Gastroesophageal sphincter (tissue), 4 donors: ENCODE data around the gene PCSK4. TPM values are rescaled to one million over a fixed set of nuclear protein-coding genes. Genes with fewer than 3 reads are reported as not detected.

Experiments
- ATAC-seq: fragments of 150-250 bp; one replicate; pipeline ENCODE4 v1.9.1; 2016; ENCODE audit warnings: mild to moderate bottlenecking, moderate library complexity
- H3K27ac ChIP-seq, 4 donors: fragments of 200-600 bp; sonication (generic) in 3 of 4; 1 replicate in 3 of 4; 2 replicates in 1 of 4; pipeline ENCODE4 v1.5.1; 2016 to 2019
- H3K27me3 ChIP-seq: fragments of 200-600 bp; sonication (generic); one replicate; pipeline ENCODE4 v1.5.1; 2019
- H3K36me3 ChIP-seq, 2 donors: fragments of 200-600 bp; sonication (generic); one replicate each; pipeline ENCODE4 v1.5.1; 2019; ENCODE audit warnings: control low read depth in 1 of 2
- H3K4me1 ChIP-seq, 3 donors: fragments of 200-600 bp; sonication (generic); 1 replicate in 2 of 3; 2 replicates in 1 of 3; pipeline ENCODE4 v1.5.1; 2016 to 2019; ENCODE audit warnings: control low read depth in 2 of 3
- H3K4me3 ChIP-seq, 2 donors: fragments of 200-600 bp; sonication (generic); one replicate each; pipeline ENCODE4 v1.5.1; 2019; ENCODE audit warnings: mild to moderate bottlenecking in 1 of 2, moderate library complexity in 1 of 2
- H3K9me3 ChIP-seq, 3 donors: fragments of 200-600 bp; sonication (generic); one replicate each; pipeline ENCODE4 v1.5.1; 2017 to 2019; ENCODE audit warnings: control low read depth in 2 of 3
- EP300 ChIP-seq: sonication (generic); formaldehyde crosslinking; IDR thresholded peaks from one replicate; pipeline ENCODE4 v1.6.1; 2017; ENCODE audit warnings: antibody characterized with exemption, mild to moderate bottlenecking
- POLR2A ChIP-seq, 2 donors: fragments of 450-650 bp; IDR thresholded peaks; one replicate each; pipeline ENCODE4 v1.6.1; 2017; ENCODE audit warnings: antibody characterized with exemption in 2 of 2, mild to moderate bottlenecking in 2 of 2, moderate library complexity in 1 of 2
- POLR2AphosphoS5 ChIP-seq: sonication (generic); formaldehyde crosslinking; IDR thresholded peaks from one replicate; pipeline ENCODE4 v1.6.1; 2017; ENCODE audit warnings: antibody characterized with exemption
- WGBS, 2 donors: methylation state at CpG; one replicate each; pipeline ENCODE4 v1.1.5; 2018; ENCODE audit warnings: low coverage in 1 of 2; 5-methylcytosine and 5-hydroxymethylcytosine counted together
- total RNA-seq, 4 donors: library from RNA; depleted of rRNA; stranded (reverse); fragments of >200 nt; gene quantifications; one replicate each; pipeline ENCODE4 v1.1.0, GENCODE V29; 2016
- TF ChIP-seq, protein P1 (sequence below), 4 experiments: fragments of 200-600 bp in 2 of 4; fragments of 450-650 bp in 2 of 4; sonication (generic) in 1 of 4; IDR thresholded peaks; one replicate each; pipeline ENCODE4 v1.5.1; 2017 to 2019; ENCODE audit warnings: antibody characterized with exemption in 4 of 4, mild to moderate bottlenecking in 2 of 4, moderate library complexity in 2 of 4

Gene PCSK4
- total RNA-seq, 4 donors from 2014 or later: 0.94 to 2.2 (median 2.0) TPM

DNA sequence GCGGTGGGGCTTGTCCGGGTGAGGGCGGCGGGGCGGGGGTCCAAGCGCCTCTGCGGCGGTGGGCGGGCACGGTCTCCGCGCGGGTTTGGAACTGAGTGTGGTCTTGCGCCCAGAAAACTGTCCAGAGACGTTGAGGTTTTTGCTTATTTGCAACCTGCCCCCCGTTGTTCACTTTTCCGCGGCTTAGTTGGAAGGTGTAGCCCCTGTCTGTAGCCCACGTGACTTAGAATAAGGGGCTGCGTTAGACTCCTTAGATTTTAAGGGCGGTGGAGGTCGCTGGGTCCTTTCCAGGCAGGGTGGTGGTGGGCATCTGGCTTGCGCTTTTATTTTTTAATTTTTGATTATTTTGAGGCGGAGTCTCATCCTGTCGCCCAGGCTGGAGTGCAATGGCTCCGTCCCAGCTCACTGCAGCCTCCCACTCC is 51.2 kb downstream of the PCSK4 start:
- peak overlapping the region; percentile 75 to 92 for H3K4me3 ChIP-seq
- WGBS, 2 donors: 0 to 2% methylated on average over 7 to 8 of the region's 26 CpGs
- peak overlapping the region; percentile 54 to 90 (median 88) for H3K27ac ChIP-seq
- ATAC-seq: no peak
- H3K27me3 ChIP-seq: no peaks in the 10 kb centered on the region
- peaks cover 0 to 31% (median 8%) of the 10 kb centered on the region in 3 donors for H3K4me1 ChIP-seq
- H3K9me3 ChIP-seq: no peaks in the 10 kb centered on the region
- TF ChIP-seq POLR2AphosphoS5: no peak
- no peak for TF ChIP-seq POLR2A (IDR thresholded peaks at IDR 0.05)
- no peak for TF ChIP-seq EP300
- peaks cover 0 to 68% of the 10 kb centered on the region in 2 donors for H3K36me3 ChIP-seq

DNA sequence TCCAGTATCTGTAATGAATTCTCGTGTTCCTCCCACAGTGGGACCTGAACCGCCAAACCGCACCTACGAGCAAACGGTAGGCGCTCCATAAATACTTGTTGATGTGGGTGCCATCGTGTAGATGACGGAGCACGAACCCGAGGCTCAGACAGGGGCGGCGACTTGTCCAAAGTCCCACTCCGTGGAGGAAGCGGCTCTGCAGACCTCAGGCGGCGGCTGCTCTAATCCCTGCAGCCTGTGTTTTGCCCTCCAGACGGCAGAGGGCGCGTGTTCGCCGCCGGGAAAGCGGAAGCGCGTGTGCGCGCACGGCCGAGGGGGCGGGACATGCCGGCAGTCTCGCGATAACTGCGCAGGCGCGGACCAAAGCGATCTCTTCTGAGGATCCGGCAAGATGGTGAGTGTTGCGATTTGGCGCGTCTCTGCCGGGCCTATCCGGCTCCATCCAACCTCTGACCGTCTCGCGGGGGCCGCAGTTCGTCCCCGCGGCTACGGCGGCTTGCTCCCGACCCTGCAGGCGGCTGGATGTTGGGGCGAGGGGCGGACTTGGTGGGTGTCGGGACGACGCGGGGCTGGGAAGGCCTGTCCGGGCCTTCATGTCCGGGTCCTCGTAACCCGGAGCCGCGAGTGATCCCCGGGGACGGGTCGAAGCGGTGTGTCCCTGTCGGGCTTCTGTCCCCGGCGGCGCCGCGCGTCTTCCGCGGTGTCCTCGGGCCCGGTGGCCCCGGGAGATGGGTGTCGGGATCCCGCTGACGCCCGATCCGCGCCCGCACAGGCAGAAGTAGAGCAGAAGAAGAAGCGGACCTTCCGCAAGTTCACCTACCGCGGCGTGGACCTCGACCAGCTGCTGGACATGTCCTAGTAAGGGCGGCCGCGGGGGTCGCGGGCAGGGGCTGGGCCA is 51.9 kb downstream of the PCSK4 start, which contains the start of gene RPS15:
TSS of gene RPS15 (plus strand) at position 362 of the 898 bp plus-strand sequence. CDS start at position 392, 30 bp downstream.
- WGBS, 2 donors: no CpG with 5 or more reads among the region's 100 CpGs
- H3K36me3 ChIP-seq: peaks cover 0 to 73% of the 10 kb centered on the region in 2 donors

DNA sequence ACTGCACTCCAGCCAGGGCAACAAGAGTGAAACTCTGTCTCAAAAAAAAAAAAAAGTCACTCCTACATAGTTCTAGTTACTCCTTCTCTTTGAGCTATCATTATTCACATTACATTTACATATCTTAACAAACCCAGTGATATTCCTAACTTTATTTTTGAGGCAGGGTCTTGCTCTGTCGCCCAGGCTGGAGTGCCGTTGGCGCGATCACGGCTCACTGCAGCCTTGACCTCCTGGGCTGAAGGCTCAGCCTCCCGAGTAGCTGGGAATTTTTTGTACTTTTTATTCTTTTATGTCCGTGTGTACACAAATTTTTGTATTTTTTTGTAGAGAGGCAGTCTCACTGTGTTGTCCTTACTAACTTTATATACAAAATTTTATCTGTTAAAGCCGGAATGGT is 52.5 kb downstream of the PCSK4 start:
- H3K27ac ChIP-seq: peak overlapping the region in 1 of 4 donors; percentile 87
- peak overlapping the region in 1 of 2 donors; percentile 92 for H3K4me3 ChIP-seq
- 41 to 71% methylated on average over 7 to 8 of the region's 8 CpGs for WGBS, 2 donors
- H3K4me1 ChIP-seq: peaks cover 0 to 31% (median 8%) of the 10 kb centered on the region in 3 donors
- H3K27me3 ChIP-seq: no peaks in the 10 kb centered on the region
- H3K36me3 ChIP-seq: peaks cover 0 to 73% of the 10 kb centered on the region in 2 donors
- ATAC-seq: no peak
- no peaks in the 10 kb centered on the region for H3K9me3 ChIP-seq
- no peak for TF ChIP-seq POLR2AphosphoS5
- no peak for TF ChIP-seq POLR2A (IDR thresholded peaks at IDR 0.05)
- no peak for TF ChIP-seq EP300
- TF ChIP-seq, protein P1, sequence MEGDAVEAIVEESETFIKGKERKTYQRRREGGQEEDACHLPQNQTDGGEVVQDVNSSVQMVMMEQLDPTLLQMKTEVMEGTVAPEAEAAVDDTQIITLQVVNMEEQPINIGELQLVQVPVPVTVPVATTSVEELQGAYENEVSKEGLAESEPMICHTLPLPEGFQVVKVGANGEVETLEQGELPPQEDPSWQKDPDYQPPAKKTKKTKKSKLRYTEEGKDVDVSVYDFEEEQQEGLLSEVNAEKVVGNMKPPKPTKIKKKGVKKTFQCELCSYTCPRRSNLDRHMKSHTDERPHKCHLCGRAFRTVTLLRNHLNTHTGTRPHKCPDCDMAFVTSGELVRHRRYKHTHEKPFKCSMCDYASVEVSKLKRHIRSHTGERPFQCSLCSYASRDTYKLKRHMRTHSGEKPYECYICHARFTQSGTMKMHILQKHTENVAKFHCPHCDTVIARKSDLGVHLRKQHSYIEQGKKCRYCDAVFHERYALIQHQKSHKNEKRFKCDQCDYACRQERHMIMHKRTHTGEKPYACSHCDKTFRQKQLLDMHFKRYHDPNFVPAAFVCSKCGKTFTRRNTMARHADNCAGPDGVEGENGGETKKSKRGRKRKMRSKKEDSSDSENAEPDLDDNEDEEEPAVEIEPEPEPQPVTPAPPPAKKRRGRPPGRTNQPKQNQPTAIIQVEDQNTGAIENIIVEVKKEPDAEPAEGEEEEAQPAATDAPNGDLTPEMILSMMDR (IDR thresholded peaks at IDR 0.05): no peak

More for the DNA sequence above, 51.9 kb downstream of the PCSK4 start, which contains the start of gene RPS15:
- no peaks in the 10 kb centered on the region for H3K9me3 ChIP-seq
- H3K27ac ChIP-seq: peak within 1 kb of the TSS; percentile 54 to 90 (median 88)
- ATAC-seq: peak; percentile 93
- H3K4me3 ChIP-seq: peak within 1 kb of the TSS; percentile 75 to 92
- TF ChIP-seq POLR2AphosphoS5 (peak; percentile 97), POLR2A (IDR thresholded peaks at IDR 0.05) (peak; percentile 89 to 93), EP300 (no peak)
- TF ChIP-seq, protein P1 (IDR thresholded peaks at IDR 0.05): peak in 3 of 4 experiments; percentile 94 to 98 (median 94)
- H3K4me1 ChIP-seq: peaks cover 0 to 31% (median 8%) of the 10 kb centered on the region in 3 donors
- H3K27me3 ChIP-seq: no peaks in the 10 kb centered on the region

DNA sequence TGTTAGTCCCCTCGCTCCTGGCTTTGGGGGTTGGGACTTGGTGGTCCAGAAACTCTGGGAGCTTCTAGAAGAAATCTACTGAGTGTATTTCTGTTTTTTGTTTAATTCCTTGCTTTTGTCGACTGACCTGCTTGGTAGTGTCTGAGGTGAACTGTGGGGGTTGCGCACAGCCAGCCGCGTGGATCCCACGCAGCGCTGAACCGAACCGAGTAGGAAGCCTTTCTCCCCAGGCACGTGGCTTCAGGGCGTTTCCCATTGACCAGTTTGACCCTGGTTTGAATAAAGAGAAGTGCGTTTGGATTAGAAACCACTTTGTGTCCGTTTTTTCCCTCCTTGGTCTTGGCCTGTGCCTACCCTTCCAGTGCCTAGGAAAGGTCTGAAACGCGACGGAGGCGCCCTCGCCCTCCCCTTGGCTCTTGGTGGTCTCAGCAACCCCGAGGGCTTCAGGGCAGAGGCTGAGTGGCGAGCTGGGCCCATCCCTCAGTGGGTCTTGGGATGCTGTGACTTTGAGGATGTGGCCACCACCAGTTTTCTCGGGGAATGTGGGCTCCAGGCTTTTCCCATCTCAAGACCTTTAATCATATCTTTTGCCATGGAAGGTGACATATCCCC is 54.7 kb downstream of the PCSK4 start:
- 50 to 90% methylated on average over 3 to 7 of the region's 21 CpGs for WGBS, 2 donors
- peaks cover 0 to 24% (median 8%) of the 10 kb centered on the region in 3 donors for H3K4me1 ChIP-seq
- peaks cover 0 to 73% of the 10 kb centered on the region in 2 donors for H3K36me3 ChIP-seq
- ATAC-seq: no peak
- H3K27ac ChIP-seq: no peak overlapping the region
- H3K4me3 ChIP-seq: no peak overlapping the region
- H3K9me3 ChIP-seq: no peaks in the 10 kb centered on the region
- TF ChIP-seq POLR2A (IDR thresholded peaks at IDR 0.05) (no peak), POLR2AphosphoS5 (no peak), EP300 (no peak)
- TF ChIP-seq, protein P1 (IDR thresholded peaks at IDR 0.05): no peak
- H3K27me3 ChIP-seq: no peaks in the 10 kb centered on the region

DNA sequence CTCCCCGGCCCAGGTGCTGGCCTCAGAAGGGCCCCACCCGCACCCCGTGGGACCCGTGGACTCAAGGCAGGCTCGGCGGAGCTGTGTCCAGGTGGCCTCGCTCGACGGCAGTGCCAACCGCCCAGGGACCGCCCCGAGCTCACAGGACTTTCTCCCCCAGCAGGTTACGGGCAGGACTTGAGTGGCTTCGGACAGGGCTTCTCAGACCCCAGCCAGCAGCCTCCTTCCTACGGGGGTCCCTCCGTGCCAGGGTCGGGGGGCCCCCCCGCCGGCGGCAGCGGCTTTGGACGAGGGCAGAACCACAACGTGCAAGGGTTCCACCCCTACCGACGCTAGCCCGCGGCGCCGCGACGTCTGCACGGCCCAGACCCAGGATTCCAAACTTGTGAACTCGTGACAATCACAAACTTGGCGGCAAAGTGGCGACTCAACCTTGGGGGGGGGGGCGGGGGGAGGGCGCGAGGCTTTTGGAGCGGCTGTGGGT is 55.5 kb downstream of the PCSK4 start:
- Histone ChIP-seq H3K36me3 (peaks cover 0 to 73% of the 10 kb centered on the region in 2 donors), H3K27ac (no peak overlapping the region), H3K4me1 (peaks cover 0 to 15% (median 6%) of the 10 kb centered on the region in 3 donors), H3K4me3 (no peak overlapping the region), H3K27me3 (no peaks in the 10 kb centered on the region), H3K9me3 (no peaks in the 10 kb centered on the region)
- 71 to 80% methylated on average over 3 to 14 of the region's 39 CpGs for WGBS, 2 donors
- no peak for ATAC-seq
- TF ChIP-seq POLR2A (IDR thresholded peaks at IDR 0.05): no peak
- no peak for TF ChIP-seq POLR2AphosphoS5
- TF ChIP-seq, protein P1 (IDR thresholded peaks at IDR 0.05): no peak
- TF ChIP-seq EP300: no peak
